Measurements from ENCODE around the gene PSMD14.

GRCh38 chr2:161415034-161415986 lies 107.1 kb downstream of the PSMD14 start:
- TF ChIP-seq CTCF (conservative IDR thresholded peaks at IDR 0.05; ENCODE audit: low read depth, low read length) (no peak), EZH2 (IDR thresholded peaks at IDR 0.05; ENCODE audit: borderline replicate concordance, low read depth, low read length, poor library complexity, severe bottlenecking) (no peak)
